OCI-LY1 (cell line): ENCODE results near the gene ZNF692.

Experiments used
- H2AFZ ChIP-seq: fragments of 200-600 bp; sonication (generic), shearing (Covaris generic); 2 replicates; pipeline ENCODE4 v1.6.0; 2014; ENCODE audit warnings: antibody characterized with exemption, mild to moderate bottlenecking, low read length
- H3F3A ChIP-seq: fragments of 200-600 bp; sonication (generic), shearing (Covaris generic); 2 replicates; pipeline ENCODE4 v1.6.0; 2014; ENCODE audit warnings: mild to moderate bottlenecking, antibody characterized with exemption, low read length, moderate library complexity; ENCODE audit not compliant: insufficient read depth
- H3K27ac ChIP-seq: fragments of 200-600 bp; sonication (generic); 2 replicates; pipeline ENCODE4 v1.5.1; 2014; ENCODE audit warnings: low read length, mixed run types, mild to moderate bottlenecking, low read depth; ENCODE audit not compliant: poor library complexity, severe bottlenecking
- H3K27me3 ChIP-seq: fragments of 200-600 bp; sonication (generic); 2 replicates; pipeline ENCODE4 v1.6.0; 2014; ENCODE audit warnings: antibody characterized with exemption, mild to moderate bottlenecking, low read length, moderate library complexity; ENCODE audit not compliant: insufficient read depth
- H3K36me3 ChIP-seq: fragments of 200-600 bp; sonication (generic); 2 replicates; pipeline ENCODE4 v1.6.1; 2014; ENCODE audit warnings: mild to moderate bottlenecking, antibody characterized with exemption, low read length, moderate library complexity, mixed read lengths; ENCODE audit not compliant: insufficient read depth
- H3K4me1 ChIP-seq: fragments of 200-600 bp; sonication (generic); 2 replicates; pipeline ENCODE4 v1.5.1; 2014; ENCODE audit warnings: mild to moderate bottlenecking, low read length, moderate library complexity; ENCODE audit not compliant: insufficient read depth, severe bottlenecking
- H3K4me2 ChIP-seq: fragments of 200-600 bp; sonication (generic), shearing (Covaris generic); 2 replicates; pipeline ENCODE4 v1.6.1; 2014; ENCODE audit warnings: low read length
- H3K4me3 ChIP-seq: fragments of 200-600 bp; sonication (generic); 2 replicates; pipeline ENCODE4 v1.5.1; 2014; ENCODE audit warnings: low read length, low read depth, mild to moderate bottlenecking, mixed read lengths; ENCODE audit not compliant: poor library complexity, severe bottlenecking
- H3K79me2 ChIP-seq: fragments of 200-600 bp; shearing (Covaris generic); 2 replicates; pipeline ENCODE4 v1.6.1; 2016; ENCODE audit warnings: mixed run types, low read length, mixed read lengths; ENCODE audit not compliant: insufficient read depth
- H3K9ac ChIP-seq: fragments of 200-600 bp; sonication (generic), shearing (Covaris generic); 2 replicates; pipeline ENCODE4 v1.6.1; 2014; ENCODE audit warnings: mild to moderate bottlenecking, low read length, mixed read lengths
- H3K9me2 ChIP-seq: fragments of 200-600 bp; sonication (generic), shearing (Covaris generic); 2 replicates; pipeline ENCODE4 v1.6.1; 2014; ENCODE audit warnings: low read depth, mild to moderate bottlenecking, low read length, mixed read lengths
- H3K9me3 ChIP-seq: fragments of 200-600 bp; shearing (Covaris generic); 2 replicates; pipeline ENCODE4 v1.6.1; 2014; ENCODE audit warnings: low read length, mixed read lengths
- H4K20me1 ChIP-seq: fragments of 200-600 bp; sonication (generic), shearing (Covaris generic); 2 replicates; pipeline ENCODE4 v1.6.0; 2016; ENCODE audit warnings: mild to moderate bottlenecking, low read length; ENCODE audit not compliant: insufficient read depth
- EZH2 ChIP-seq: fragments of 200-600 bp; sonication (generic), shearing (Covaris generic); IDR thresholded peaks from 2 replicates; pipeline ENCODE4 v1.8.0; 2017; ENCODE audit warnings: borderline replicate concordance, mixed run types, mild to moderate bottlenecking, antibody characterized with exemption, low read length, moderate library complexity, mixed read lengths
- TF ChIP-seq, protein P1 (sequence below): fragments of 200-600 bp; sonication (generic), shearing (Covaris generic); IDR thresholded peaks from 2 replicates; pipeline ENCODE4 v1.5.1; 2017; ENCODE audit warnings: mild to moderate bottlenecking, antibody characterized with exemption, low read length, moderate library complexity, mixed read lengths

ZNF692 gene

DNA sequence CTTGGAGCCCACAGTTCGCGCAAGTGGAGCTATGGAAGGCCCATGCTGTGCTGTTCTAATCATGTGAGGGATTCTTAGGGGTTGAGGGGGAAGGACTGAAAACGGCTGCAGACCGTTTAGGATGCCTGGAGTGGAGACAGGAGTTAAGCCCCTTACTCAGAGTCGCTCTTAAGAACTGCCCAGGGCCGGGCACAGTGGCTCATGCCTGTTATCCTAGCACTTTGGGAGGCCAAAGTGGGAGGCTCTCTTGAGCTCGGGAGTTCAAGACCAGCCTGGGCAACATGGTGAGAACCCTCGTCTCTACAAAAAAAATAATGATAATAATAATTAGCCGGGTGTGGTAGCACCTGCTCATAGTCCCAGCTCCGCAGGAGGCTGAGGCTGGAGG, 19.7 kb downstream of the ZNF692 start:
- Histone ChIP-seq H3K4me1 (peaks cover 23% of the 10 kb centered on the region), H3K9me2 (no peaks in the 10 kb centered on the region), H3F3A (no peaks in the 10 kb centered on the region), H3K9ac (peak overlapping the region; percentile 84), H3K79me2 (no peaks in the 10 kb centered on the region), H3K9me3 (no peaks in the 10 kb centered on the region), H4K20me1 (no peaks in the 10 kb centered on the region), H3K36me3 (peaks cover under 1% of the 10 kb centered on the region; the same call in 1 of the 2 replicates), H2AFZ (no peak overlapping the region), H3K27me3 (no peaks in the 10 kb centered on the region), H3K4me3 (peak overlapping the region; percentile 84), H3K4me2 (peak overlapping the region; percentile 78), H3K27ac (peak overlapping the region; percentile 73)
- TF ChIP-seq, protein P1, sequence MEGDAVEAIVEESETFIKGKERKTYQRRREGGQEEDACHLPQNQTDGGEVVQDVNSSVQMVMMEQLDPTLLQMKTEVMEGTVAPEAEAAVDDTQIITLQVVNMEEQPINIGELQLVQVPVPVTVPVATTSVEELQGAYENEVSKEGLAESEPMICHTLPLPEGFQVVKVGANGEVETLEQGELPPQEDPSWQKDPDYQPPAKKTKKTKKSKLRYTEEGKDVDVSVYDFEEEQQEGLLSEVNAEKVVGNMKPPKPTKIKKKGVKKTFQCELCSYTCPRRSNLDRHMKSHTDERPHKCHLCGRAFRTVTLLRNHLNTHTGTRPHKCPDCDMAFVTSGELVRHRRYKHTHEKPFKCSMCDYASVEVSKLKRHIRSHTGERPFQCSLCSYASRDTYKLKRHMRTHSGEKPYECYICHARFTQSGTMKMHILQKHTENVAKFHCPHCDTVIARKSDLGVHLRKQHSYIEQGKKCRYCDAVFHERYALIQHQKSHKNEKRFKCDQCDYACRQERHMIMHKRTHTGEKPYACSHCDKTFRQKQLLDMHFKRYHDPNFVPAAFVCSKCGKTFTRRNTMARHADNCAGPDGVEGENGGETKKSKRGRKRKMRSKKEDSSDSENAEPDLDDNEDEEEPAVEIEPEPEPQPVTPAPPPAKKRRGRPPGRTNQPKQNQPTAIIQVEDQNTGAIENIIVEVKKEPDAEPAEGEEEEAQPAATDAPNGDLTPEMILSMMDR, result no peak
- no peak for TF ChIP-seq EZH2

DNA sequence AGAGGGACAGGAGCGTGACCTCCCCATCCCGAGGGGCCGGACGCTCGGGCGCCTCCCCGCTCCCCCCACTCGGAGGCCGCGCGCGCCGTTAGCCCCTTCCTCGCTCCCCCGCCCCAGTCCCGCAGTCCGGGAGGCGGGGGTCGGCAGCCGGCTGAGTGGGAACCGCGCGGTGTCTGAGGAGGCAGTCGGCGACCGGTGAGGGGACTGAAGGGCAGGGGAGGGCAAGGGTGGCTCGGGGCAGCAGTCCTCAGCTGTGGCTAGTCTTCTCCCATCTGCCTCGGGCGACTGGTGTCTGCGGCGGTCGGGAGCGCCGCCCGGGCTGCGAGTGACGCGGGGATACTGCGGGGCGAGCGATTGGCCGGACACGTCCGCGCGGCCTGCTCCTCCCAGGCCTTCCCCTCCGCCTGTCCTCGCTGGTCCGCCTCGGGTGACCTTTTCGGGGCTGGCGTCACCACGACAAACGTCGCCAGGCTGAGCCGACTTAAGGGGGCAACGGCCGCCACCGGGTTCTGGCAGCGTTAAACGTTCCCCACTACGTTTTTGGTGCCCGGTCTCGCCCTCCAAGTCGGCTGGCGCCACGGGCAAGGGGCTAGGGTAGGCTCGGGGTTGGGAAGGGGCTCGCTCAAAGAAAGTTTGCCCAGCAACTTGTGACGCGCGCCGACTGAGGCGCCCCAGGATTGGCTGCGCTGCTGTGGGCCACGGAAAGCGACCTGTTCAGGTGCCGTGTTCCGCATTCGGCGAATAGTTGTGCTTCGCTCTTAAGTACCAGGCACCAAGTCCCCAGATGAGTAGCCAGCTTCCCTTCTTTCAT, 20.3 kb downstream of the ZNF692 start:
- H3K4me2 ChIP-seq, result peak overlapping the region; percentile 78
- no peaks in the 10 kb centered on the region for H3K79me2 ChIP-seq
- H3K9me2 ChIP-seq, result no peaks in the 10 kb centered on the region
- H3K27ac ChIP-seq, result peak overlapping the region; percentile 73
- H3K9ac ChIP-seq, result peak overlapping the region; percentile 84
- peaks cover 23% of the 10 kb centered on the region for H3K4me1 ChIP-seq
- no peak for TF ChIP-seq EZH2
- TF ChIP-seq, protein P1, result no peak
- no peaks in the 10 kb centered on the region for H4K20me1 ChIP-seq
- H2AFZ ChIP-seq, result no peak overlapping the region
- H3K36me3 ChIP-seq, result no peaks in the 10 kb centered on the region
- H3K27me3 ChIP-seq, result no peaks in the 10 kb centered on the region
- H3K4me3 ChIP-seq, result peak overlapping the region; percentile 84
- H3F3A ChIP-seq, result no peaks in the 10 kb centered on the region
- no peaks in the 10 kb centered on the region for H3K9me3 ChIP-seq

DNA sequence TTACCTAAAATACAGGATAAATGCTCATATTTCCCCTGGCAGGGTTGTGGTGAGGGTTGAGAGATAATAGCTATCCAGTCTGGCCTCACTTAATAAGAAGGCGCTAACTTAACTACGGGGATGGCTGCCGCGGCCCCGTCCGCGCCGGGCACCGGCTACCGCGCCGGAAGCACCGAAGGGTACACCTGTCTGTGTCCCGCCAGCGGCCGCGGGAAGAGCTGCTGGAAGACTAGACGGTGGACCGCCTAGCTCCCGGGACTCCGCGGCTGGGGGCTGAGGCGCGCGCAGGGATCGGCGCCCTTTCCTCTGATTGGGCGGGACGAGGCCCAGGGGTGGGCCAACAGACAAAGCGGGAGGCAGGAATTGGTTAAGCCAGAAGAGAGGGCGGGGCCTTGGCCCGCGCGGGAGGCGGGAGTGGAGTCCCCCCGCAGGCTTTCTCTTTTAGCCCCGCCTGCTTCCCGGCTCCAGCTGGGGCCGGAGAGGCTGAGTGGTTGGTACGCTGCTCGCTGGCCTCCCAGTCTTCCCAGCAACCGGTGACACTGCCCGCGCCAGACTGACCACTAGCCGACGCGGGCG, 21.0 kb downstream of the ZNF692 start, which contains the start of gene ZNF672:
ZNF672 (plus strand) TSS at position 444 of the 576 bp plus-strand sequence. CDS start 9,051 bp downstream, outside the sequence.
- Histone ChIP-seq H3K79me2 (no peaks in the 10 kb centered on the region), H3K4me2 (peak within 1 kb of the TSS; percentile 78), H3K27me3 (no peaks in the 10 kb centered on the region), H3K9me2 (no peaks in the 10 kb centered on the region), H2AFZ (0 out of 2 replicates have a peak within 1 kb of the TSS, but pooled peaks have one; percentile 28), H3K27ac (peak within 1 kb of the TSS; percentile 73), H3F3A (no peaks in the 10 kb centered on the region), H3K36me3 (no peaks in the 10 kb centered on the region), H3K4me3 (peak within 1 kb of the TSS; percentile 84), H3K9me3 (no peaks in the 10 kb centered on the region), H3K9ac (peak within 1 kb of the TSS; percentile 84), H4K20me1 (no peaks in the 10 kb centered on the region), H3K4me1 (peaks cover 23% of the 10 kb centered on the region)
- TF ChIP-seq, protein P1, result no peak
- TF ChIP-seq EZH2, result no peak
